HG03442 (cell line): Measurements from ENCODE around the gene APBA1.
"Not testable (repeated sequence)": the region's sequence is repeated elsewhere in the genome, so short reads cannot be mapped to it uniquely, and the experiment has no call there.

Source experiments
- ATAC-seq: cut with Tn5 transposase; IDR thresholded peaks from one replicate; pipeline ENCODE4 v1.9.1; 2021; ENCODE audit warnings: mild to moderate bottlenecking, moderate library complexity; ENCODE audit not compliant: unreplicated experiment

APBA1 gene

GRCh38 chr9:69420611-69421270, 251.4 kb downstream of the APBA1 start:
- ATAC-seq: no peak

- no peak for ATAC-seq
These were observed 259.4 kb downstream of the APBA1 start for GRCh38 chr9:69412741-69413150.

GRCh38 chr9:69411931-69412740, 260.0 kb downstream of the APBA1 start:
- ATAC-seq: no peak

- no peak for ATAC-seq
These were observed 260.9 kb downstream of the APBA1 start for GRCh38 chr9:69411246-69411645.

GRCh38 chr9:69409936-69410335, 262.2 kb downstream of the APBA1 start:
- not testable (repeated sequence) for ATAC-seq

- no peak for ATAC-seq
These were observed 271.7 kb downstream of the APBA1 start for GRCh38 chr9:69400470-69400869.

GRCh38 chr9:69397384-69398214, 274.6 kb downstream of the APBA1 start:
- ATAC-seq: no peak

GRCh38 chr9:69396759-69397158, 275.4 kb downstream of the APBA1 start:
- ATAC-seq: no peak

GRCh38 chr9:69395718-69396117, 276.5 kb downstream of the APBA1 start:
- ATAC-seq: no peak

GRCh38 chr9:69393425-69393824, 278.7 kb downstream of the APBA1 start:
- no peak for ATAC-seq

GRCh38 chr9:69392826-69393225, 279.3 kb downstream of the APBA1 start:
- no peak for ATAC-seq

GRCh38 chr9:69391946-69392345, 280.2 kb downstream of the APBA1 start:
- ATAC-seq: no peak

- ATAC-seq: no peak
These were observed 280.7 kb downstream of the APBA1 start for GRCh38 chr9:69391487-69391886.

- ATAC-seq: no peak
These were observed 282.7 kb downstream of the APBA1 start for GRCh38 chr9:69389437-69389995.

- ATAC-seq: no peak
These were observed 283.6 kb downstream of the APBA1 start for GRCh38 chr9:69388596-69388995.

- ATAC-seq: no peak
These were observed 285.5 kb downstream of the APBA1 start for GRCh38 chr9:69386651-69387050.

GRCh38 chr9:69385581-69386033, 286.6 kb downstream of the APBA1 start:
- ATAC-seq: no peak

GRCh38 chr9:69382135-69382534, 290.0 kb downstream of the APBA1 start:
- no peak for ATAC-seq

GRCh38 chr9:69380811-69381210, 291.4 kb downstream of the APBA1 start:
- ATAC-seq: no peak

- ATAC-seq: no peak
These were observed 291.9 kb downstream of the APBA1 start for GRCh38 chr9:69380301-69380700.
